Hepatocyte (in vitro differentiated cells): ENCODE results near the gene HEATR5A. TPM values are rescaled to one million over a fixed set of nuclear protein-coding genes. Genes with fewer than 3 reads are reported as not detected.

Experiments
- DNase-seq: peaks from one replicate; pipeline ENCODE4 v3.0.0-alpha.2; 2016; ENCODE audit warnings: low spot score
- H2AFZ ChIP-seq: fragments of 200-600 bp; sonication (generic); 2 replicates; pipeline ENCODE4 v1.6.0; 2016; ENCODE audit warnings: antibody characterized with exemption, mild to moderate bottlenecking
- H3K27ac ChIP-seq: fragments of 200-600 bp; sonication (generic); 2 replicates; pipeline ENCODE4 v1.5.1; 2016; ENCODE audit warnings: mild to moderate bottlenecking
- H3K27me3 ChIP-seq: fragments of 200-600 bp; sonication (generic); 2 replicates; pipeline ENCODE4 v1.6.1; 2016
- H3K36me3 ChIP-seq: fragments of 200-600 bp; sonication (generic); replicated peaks from 2 replicates; pipeline ENCODE4 v1.5.1; 2016; ENCODE audit warnings: low read depth; ENCODE audit not compliant: insufficient read depth
- H3K4me1 ChIP-seq: fragments of 200-600 bp; sonication (generic); 2 replicates; pipeline ENCODE4 v1.5.1; 2016; ENCODE audit warnings: mild to moderate bottlenecking, moderate library complexity; ENCODE audit not compliant: insufficient read depth
- H3K4me2 ChIP-seq: fragments of 200-600 bp; sonication (generic); 2 replicates; pipeline ENCODE4 v1.6.0; 2016
- H3K4me3 ChIP-seq: fragments of 200-600 bp; sonication (generic); 2 replicates; pipeline ENCODE4 v1.5.1; 2016; ENCODE audit warnings: mild to moderate bottlenecking
- H3K79me2 ChIP-seq: fragments of 200-600 bp; sonication (generic); 2 replicates; pipeline ENCODE4 v1.6.0; 2017; ENCODE audit warnings: mild to moderate bottlenecking
- H3K9me2 ChIP-seq: fragments of 200-600 bp; sonication (generic); replicated peaks from 2 replicates; pipeline ENCODE4 v1.6.0; 2017; ENCODE audit warnings: mild to moderate bottlenecking; ENCODE audit not compliant: insufficient read depth
- H3K9me3 ChIP-seq: fragments of 200-600 bp; sonication (generic); 2 replicates; pipeline ENCODE4 v1.5.1; 2016; ENCODE audit warnings: low read depth, mild to moderate bottlenecking
- H4K20me1 ChIP-seq: fragments of 200-600 bp; sonication (generic); 2 replicates; pipeline ENCODE4 v1.6.0; 2016; ENCODE audit warnings: mild to moderate bottlenecking; ENCODE audit not compliant: insufficient read depth, poor library complexity, severe bottlenecking
- EZH2 ChIP-seq: fragments of 200-600 bp; sonication (generic); IDR thresholded peaks from 2 replicates; pipeline ENCODE4 v1.6.1; 2016; ENCODE audit warnings: antibody characterized with exemption, mild to moderate bottlenecking, borderline replicate concordance
- EZH2phosphoT487 ChIP-seq: fragments of 200-600 bp; sonication (generic); IDR thresholded peaks from one replicate; pipeline ENCODE4 v1.6.1; 2018; ENCODE audit warnings: antibody characterized with exemption, mild to moderate bottlenecking, low read depth, moderate library complexity; ENCODE audit not compliant: unreplicated experiment, severe bottlenecking
- WGBS: methylation state at CpG from one replicate; pipeline ENCODE4 v1.1.6; 2016; ENCODE audit warnings: low lambda C conversion rate; ENCODE audit errors: missing lambda C conversion rate; 5-methylcytosine and 5-hydroxymethylcytosine counted together
- polyA plus RNA-seq: library from polyadenylated mRNA; unstranded; fragments of >200 nt; fragmentation: Nextera tagmentation; extraction: Ambion mirVana; gene quantifications from 2 replicates; pipeline ENCODE4 v1.2.1, GENCODE V29; 2016
- total RNA-seq: library from RNA; depleted of rRNA; stranded (reverse); fragments of >200 nt; gene quantifications from 2 replicates; pipeline ENCODE4 v1.2.3, GENCODE V29; 2014
- TF ChIP-seq, protein P1 (sequence below): fragments of 200-600 bp; sonication (generic); IDR thresholded peaks from 2 replicates; pipeline ENCODE4 v1.5.1; 2016; ENCODE audit warnings: antibody characterized with exemption, mild to moderate bottlenecking; ENCODE audit not compliant: poor library complexity

Gene HEATR5A
- total and polyA plus RNA-seq, 2 experiments from 2014 or later = 17.9 to 25.3 TPM

DNA sequence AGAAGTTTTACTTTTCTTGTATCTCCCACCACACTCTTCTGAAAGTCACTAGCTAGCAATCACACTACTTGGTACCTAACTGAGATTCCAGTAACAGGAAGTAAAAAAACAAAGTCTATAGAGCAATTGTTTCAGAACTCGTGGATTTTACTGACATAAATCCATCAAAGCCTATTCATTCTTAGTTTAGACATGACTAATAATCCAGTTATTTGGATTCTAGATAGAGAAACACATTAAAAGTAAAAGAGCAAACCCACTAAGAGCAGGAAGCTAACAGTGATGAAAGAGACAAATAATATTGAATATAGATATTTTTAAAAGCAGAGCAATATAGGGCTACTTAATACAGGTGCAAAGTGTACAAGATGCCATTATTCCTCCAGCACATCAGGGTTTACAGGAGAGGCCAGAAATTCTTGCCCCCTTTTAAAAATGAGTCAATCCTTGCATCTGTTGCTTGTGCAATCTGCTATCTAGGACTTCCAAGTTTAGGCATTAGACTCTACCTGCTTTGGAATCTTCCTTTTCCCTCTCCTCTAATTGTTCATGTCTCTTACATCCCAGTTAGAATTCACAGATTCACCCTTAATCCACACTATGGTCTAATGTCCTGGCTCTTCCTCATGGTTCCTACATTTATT is 6.0 kb downstream of the HEATR5A start:
- Histone ChIP-seq H3K36me3 (no peaks in the 10 kb centered on the region), H3K4me2 (no peak overlapping the region), H3K4me1 (peaks cover 20% of the 10 kb centered on the region), H2AFZ (no peak overlapping the region), H4K20me1 (no peaks in the 10 kb centered on the region), H3K27ac (no peak overlapping the region), H3K4me3 (no peak overlapping the region), H3K9me2 (no peaks in the 10 kb centered on the region), H3K9me3 (no peaks in the 10 kb centered on the region), H3K27me3 (no peaks in the 10 kb centered on the region), H3K79me2 (peaks cover 95% of the 10 kb centered on the region)
- TF ChIP-seq, protein P1, sequence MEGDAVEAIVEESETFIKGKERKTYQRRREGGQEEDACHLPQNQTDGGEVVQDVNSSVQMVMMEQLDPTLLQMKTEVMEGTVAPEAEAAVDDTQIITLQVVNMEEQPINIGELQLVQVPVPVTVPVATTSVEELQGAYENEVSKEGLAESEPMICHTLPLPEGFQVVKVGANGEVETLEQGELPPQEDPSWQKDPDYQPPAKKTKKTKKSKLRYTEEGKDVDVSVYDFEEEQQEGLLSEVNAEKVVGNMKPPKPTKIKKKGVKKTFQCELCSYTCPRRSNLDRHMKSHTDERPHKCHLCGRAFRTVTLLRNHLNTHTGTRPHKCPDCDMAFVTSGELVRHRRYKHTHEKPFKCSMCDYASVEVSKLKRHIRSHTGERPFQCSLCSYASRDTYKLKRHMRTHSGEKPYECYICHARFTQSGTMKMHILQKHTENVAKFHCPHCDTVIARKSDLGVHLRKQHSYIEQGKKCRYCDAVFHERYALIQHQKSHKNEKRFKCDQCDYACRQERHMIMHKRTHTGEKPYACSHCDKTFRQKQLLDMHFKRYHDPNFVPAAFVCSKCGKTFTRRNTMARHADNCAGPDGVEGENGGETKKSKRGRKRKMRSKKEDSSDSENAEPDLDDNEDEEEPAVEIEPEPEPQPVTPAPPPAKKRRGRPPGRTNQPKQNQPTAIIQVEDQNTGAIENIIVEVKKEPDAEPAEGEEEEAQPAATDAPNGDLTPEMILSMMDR = no peak
- TF ChIP-seq EZH2phosphoT487 (no peak), EZH2 (no peak)
- 42% methylated on average over 1 of the region's 1 CpG for WGBS
- no peak for DNase-seq

DNA sequence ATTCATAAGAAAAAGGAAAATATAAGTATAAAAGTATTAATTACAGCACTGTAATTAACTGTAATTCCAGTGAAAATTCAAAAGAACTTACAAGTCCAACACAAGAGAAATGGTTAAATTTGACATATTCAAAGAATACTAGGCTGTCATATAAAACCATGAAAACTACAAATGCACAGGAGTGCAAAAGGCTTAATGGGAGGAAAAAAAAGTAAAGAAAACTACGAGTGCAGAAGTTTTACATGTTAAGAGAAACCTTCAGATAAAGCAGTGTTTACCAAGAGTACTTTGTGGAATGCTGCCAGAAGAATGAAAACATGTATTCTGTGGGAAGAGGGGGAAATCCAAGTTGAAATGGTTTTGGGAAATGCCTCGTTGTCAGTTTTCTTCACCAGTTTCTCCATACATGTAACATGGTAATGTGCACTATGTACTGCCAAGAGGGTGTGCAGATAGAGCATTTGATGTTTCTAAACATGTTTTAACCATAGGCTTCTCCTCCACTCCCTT is 9.1 kb downstream of the HEATR5A start:
- TF ChIP-seq EZH2 (no peak), EZH2phosphoT487 (no peak)
- TF ChIP-seq, protein P1 = no peak
- Histone ChIP-seq H3K4me2 (peak overlapping the region; percentile 34), H3K9me2 (no peaks in the 10 kb centered on the region), H3K79me2 (peaks cover 79% of the 10 kb centered on the region), H3K4me1 (peaks cover 8% of the 10 kb centered on the region), H3K36me3 (no peaks in the 10 kb centered on the region), H3K27ac (no peak overlapping the region), H3K9me3 (no peaks in the 10 kb centered on the region), H3K27me3 (no peaks in the 10 kb centered on the region), H2AFZ (no peak overlapping the region), H4K20me1 (no peaks in the 10 kb centered on the region), H3K4me3 (no peak overlapping the region)
- peak; percentile 11 for DNase-seq
- WGBS = 38% methylated on average over 2 of the region's 2 CpGs

DNA sequence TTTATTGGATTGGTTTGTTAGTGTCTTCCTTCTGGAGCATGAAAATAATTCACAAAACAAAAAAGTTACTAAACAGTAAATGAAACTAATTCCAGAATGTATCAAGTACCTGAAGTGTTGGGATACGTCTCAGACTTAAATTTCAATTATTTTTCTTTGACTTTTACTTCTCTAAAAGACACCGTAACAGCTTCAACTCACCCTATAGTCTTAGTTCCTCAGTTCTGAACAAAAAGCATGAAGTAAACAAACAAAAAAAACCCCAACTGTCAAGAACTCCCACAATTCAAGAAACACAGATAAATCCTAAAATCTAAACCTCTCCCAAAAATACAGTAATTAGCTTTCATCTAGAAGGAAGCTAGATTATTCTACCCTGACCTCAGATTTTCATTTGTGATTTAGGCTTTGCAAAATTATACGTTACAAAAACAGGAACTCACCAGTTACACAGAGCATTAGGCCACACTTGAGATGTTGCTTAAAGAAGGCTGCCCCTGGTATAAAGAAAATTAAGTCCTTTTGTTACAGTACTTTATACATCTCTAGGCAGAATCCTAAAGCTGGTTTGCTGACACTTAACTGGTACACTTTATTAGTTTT is 10.2 kb downstream of the HEATR5A start:
- Histone ChIP-seq H3K4me3 (no peak overlapping the region), H3K27ac (no peak overlapping the region), H4K20me1 (no peaks in the 10 kb centered on the region), H3K9me2 (no peaks in the 10 kb centered on the region), H3K9me3 (no peaks in the 10 kb centered on the region), H3K27me3 (no peaks in the 10 kb centered on the region), H3K36me3 (no peaks in the 10 kb centered on the region), H3K4me2 (no peak overlapping the region), H2AFZ (no peak overlapping the region), H3K79me2 (peaks cover 67% of the 10 kb centered on the region), H3K4me1 (peaks cover 8% of the 10 kb centered on the region)
- 92% methylated on average over 3 of the region's 3 CpGs for WGBS
- DNase-seq = no peak
- TF ChIP-seq EZH2 = no peak
- TF ChIP-seq, protein P1 = no peak
- TF ChIP-seq EZH2phosphoT487 = no peak
